Rectal smooth muscle tissue (tissue), 1 donor: Measurements from ENCODE around the gene DDX17.

Experiments
- H3K27ac ChIP-seq: one replicate; pipeline ENCODE4 v1.7.0; 2013; ENCODE audit warnings: low read depth, low read length, inconsistent platforms
- H3K27me3 ChIP-seq: one replicate; pipeline ENCODE4 v1.7.0; 2013; ENCODE audit warnings: low read length; ENCODE audit not compliant: control insufficient read depth, insufficient read depth
- H3K36me3 ChIP-seq: one replicate; pipeline ENCODE4 v1.7.0; 2013; ENCODE audit warnings: low read length; ENCODE audit not compliant: control insufficient read depth, insufficient read depth
- H3K4me1 ChIP-seq: one replicate; pipeline ENCODE4 v1.7.0; 2013; ENCODE audit warnings: low read length; ENCODE audit not compliant: control insufficient read depth, insufficient read depth
- H3K4me3 ChIP-seq: one replicate; pipeline ENCODE4 v1.7.0; 2013; ENCODE audit warnings: low read length
- H3K9ac ChIP-seq: one replicate; pipeline ENCODE4 v1.7.0; 2013; ENCODE audit warnings: low read length

The DDX17 gene

GRCh38 chr22:38506118-38506962 lies at the start of gene DDX17:
Gene DDX17, minus strand, starts transcription at chr22:38506311.
- peak within 1 kb of the TSS; percentile 96 for H3K4me3 ChIP-seq
- H3K4me1 ChIP-seq, result peaks cover 24% of the 10 kb centered on the region
- peaks cover 4% of the 10 kb centered on the region for H3K36me3 ChIP-seq
- H3K9ac ChIP-seq, result peak within 1 kb of the TSS; percentile 100
- H3K27ac ChIP-seq, result peak within 1 kb of the TSS; percentile 100
- no peaks in the 10 kb centered on the region for H3K27me3 ChIP-seq

DNA sequence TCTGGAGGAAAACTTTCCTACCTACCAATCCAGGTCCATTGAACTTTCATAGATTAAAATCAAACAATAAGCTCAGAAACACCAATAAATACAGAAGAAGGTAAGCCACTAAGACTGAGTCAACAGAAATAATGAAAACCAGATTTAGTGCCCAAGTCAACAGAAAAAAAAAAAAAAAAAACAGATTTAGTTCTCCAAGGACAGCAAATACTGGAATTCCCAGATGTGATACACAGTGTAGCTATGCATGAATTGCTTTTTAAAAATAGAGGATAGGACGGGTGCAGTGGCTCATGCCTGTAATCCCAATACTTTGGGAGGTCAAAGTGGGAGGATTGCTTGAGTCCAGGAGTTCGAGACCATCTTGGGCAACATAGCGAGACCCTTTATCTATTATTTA lies 48.2 kb upstream of the DDX17 start:
- no peaks in the 10 kb centered on the region for H3K36me3 ChIP-seq
- no peaks in the 10 kb centered on the region for H3K27me3 ChIP-seq
- H3K4me3 ChIP-seq, result no peak overlapping the region
- no peaks in the 10 kb centered on the region for H3K4me1 ChIP-seq
- H3K9ac ChIP-seq, result no peak overlapping the region
- no peak overlapping the region for H3K27ac ChIP-seq

GRCh38 chr22:38549101-38549894 lies 43.2 kb upstream of the DDX17 start:
- Histone ChIP-seq H3K27ac (no peak overlapping the region), H3K4me3 (no peak overlapping the region), H3K4me1 (no peaks in the 10 kb centered on the region), H3K36me3 (no peaks in the 10 kb centered on the region), H3K9ac (no peak overlapping the region), H3K27me3 (no peaks in the 10 kb centered on the region)

DNA sequence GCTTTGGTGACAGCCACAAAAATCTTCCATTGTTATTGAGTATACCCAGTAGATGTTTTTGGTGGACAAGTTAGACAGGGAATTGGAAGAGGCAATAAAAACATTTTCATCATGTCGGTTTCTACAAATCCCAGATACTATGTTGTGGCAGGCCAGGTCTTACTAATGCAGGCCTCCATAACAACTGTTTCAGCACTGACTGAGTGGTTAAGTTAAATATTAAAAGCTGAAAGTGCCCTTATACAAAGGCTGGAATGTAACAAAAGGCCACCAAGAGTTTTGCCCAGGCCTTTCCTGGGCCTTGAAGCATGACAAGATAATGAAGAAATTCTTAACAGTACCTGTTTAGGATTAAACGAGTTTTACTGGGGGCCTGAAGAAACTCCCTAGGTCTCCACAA lies 34.6 kb upstream of the DDX17 start:
- H3K27ac ChIP-seq, result no peak overlapping the region
- no peak overlapping the region for H3K4me3 ChIP-seq
- H3K27me3 ChIP-seq, result no peaks in the 10 kb centered on the region
- no peaks in the 10 kb centered on the region for H3K4me1 ChIP-seq
- H3K36me3 ChIP-seq, result no peaks in the 10 kb centered on the region
- no peak overlapping the region for H3K9ac ChIP-seq

DNA sequence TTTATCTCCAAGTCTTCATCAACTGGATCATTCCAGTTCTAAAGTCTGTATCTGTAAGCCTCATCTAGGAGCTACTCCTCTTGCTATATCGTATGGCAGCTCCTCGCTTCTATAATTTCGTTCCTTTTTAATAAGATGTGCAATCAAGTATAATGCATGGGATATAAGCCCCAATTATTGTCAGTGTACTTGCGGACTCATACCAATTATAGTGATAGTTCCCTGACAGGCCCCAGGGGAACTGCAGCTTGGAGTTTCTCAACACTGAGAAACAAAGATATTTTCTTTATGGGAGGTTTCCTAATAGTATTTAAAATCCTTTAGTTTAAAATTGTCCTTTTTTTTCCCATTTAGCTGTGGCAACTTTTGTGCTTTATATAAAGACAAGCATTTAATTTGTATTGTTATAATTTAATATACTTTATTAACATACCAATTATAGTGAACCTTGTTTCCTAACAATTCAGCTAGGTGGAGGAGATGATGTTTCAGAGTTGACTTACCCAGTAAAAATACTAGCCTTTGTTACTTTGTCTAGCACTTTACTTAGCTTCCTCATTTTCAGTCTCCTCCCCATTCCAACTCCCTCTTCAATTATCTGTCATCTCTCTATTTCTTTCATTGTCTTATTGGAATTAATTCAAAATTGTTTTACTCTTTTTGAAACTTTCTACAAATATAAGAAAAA lies 25.3 kb upstream of the DDX17 start:
- Histone ChIP-seq H3K4me3 (no peak overlapping the region), H3K9ac (no peak overlapping the region), H3K27me3 (no peaks in the 10 kb centered on the region), H3K4me1 (no peaks in the 10 kb centered on the region), H3K27ac (no peak overlapping the region), H3K36me3 (no peaks in the 10 kb centered on the region)

DNA sequence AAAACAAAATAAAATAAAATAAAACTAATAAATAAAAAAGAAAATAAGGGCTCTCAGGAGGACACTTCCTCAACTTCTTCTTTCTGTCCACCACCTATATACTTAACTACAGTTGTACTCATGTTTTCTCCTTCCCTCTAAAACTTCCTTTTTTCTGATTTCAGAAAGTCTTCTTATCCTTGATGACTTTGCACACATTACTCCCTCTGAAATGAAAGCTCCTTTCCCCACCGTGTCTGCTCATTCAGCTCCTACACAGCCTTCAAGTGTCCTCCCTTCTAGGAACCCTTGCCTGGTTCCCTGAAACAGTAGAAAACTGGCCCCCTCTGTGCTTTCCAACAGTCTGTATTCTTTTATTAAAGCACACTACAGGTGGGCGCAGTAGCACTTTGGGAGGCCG lies 18.3 kb upstream of the DDX17 start:
- H3K27ac ChIP-seq, result no peak overlapping the region
- H3K27me3 ChIP-seq, result no peaks in the 10 kb centered on the region
- H3K4me1 ChIP-seq, result no peaks in the 10 kb centered on the region
- no peak overlapping the region for H3K4me3 ChIP-seq
- H3K36me3 ChIP-seq, result no peaks in the 10 kb centered on the region
- H3K9ac ChIP-seq, result no peak overlapping the region

GRCh38 chr22:38523479-38523878 lies 17.4 kb upstream of the DDX17 start:
- no peaks in the 10 kb centered on the region for H3K4me1 ChIP-seq
- no peak overlapping the region for H3K27ac ChIP-seq
- no peaks in the 10 kb centered on the region for H3K27me3 ChIP-seq
- H3K36me3 ChIP-seq, result no peaks in the 10 kb centered on the region
- no peak overlapping the region for H3K4me3 ChIP-seq
- H3K9ac ChIP-seq, result no peak overlapping the region

GRCh38 chr22:38523029-38523428 lies 16.9 kb upstream of the DDX17 start:
- Histone ChIP-seq H3K27ac (no peak overlapping the region), H3K4me1 (no peaks in the 10 kb centered on the region), H3K9ac (no peak overlapping the region), H3K27me3 (no peaks in the 10 kb centered on the region), H3K36me3 (no peaks in the 10 kb centered on the region), H3K4me3 (no peak overlapping the region)

DNA sequence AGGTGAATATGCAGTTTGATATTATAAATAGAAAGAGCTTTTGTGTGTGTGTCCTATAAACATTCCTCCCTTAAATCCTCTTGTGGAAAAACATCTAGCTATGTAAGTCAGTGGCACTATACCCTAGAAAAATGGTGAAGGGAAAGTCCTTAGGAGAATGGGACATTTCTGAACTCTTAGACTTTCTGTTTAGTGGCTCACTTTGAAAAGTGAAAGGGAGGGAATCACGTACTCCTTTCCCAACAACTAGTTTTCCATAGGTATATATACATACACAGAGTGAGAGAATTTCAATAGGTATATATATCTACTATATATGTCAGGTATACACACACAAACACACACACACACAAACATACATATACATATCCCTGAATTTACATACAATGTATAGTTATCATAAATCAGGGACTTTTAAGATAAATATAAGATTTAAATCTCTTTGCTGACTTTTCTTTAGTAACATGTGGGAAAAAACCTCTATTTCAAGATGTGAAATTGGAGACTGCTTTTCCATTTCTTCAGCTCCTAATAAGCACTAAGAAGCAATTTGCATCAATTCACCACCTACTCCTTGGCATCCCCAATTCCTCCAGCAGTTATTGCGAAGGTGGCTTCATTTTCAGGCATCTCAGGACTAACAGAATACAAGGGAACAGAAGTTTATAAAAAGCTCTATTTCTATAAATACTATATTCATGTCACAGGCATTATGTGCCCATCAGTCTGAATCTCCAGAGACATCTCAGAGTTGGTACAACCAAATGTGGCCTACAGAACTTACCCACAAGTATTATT lies 13.5 kb upstream of the DDX17 start:
- H3K36me3 ChIP-seq, result no peaks in the 10 kb centered on the region
- no peaks in the 10 kb centered on the region for H3K4me1 ChIP-seq
- H3K4me3 ChIP-seq, result no peak overlapping the region
- H3K27me3 ChIP-seq, result no peaks in the 10 kb centered on the region
- no peak overlapping the region for H3K9ac ChIP-seq
- H3K27ac ChIP-seq, result no peak overlapping the region

GRCh38 chr22:38518620-38519019 lies 12.5 kb upstream of the DDX17 start:
- H3K27me3 ChIP-seq, result no peaks in the 10 kb centered on the region
- H3K9ac ChIP-seq, result no peak overlapping the region
- no peak overlapping the region for H3K4me3 ChIP-seq
- H3K27ac ChIP-seq, result no peak overlapping the region
- no peaks in the 10 kb centered on the region for H3K4me1 ChIP-seq
- H3K36me3 ChIP-seq, result no peaks in the 10 kb centered on the region

- H3K27ac ChIP-seq, result no peak overlapping the region
- H3K27me3 ChIP-seq, result no peaks in the 10 kb centered on the region
- no peaks in the 10 kb centered on the region for H3K36me3 ChIP-seq
- H3K4me1 ChIP-seq, result no peaks in the 10 kb centered on the region
- H3K9ac ChIP-seq, result no peak overlapping the region
- no peak overlapping the region for H3K4me3 ChIP-seq
Observed at GRCh38 chr22:38513063-38513462, 7.0 kb upstream of the DDX17 start.
